Heart right ventricle (tissue), 16 donors: ENCODE data around the gene GPR157. TPM values are rescaled to one million over a fixed set of nuclear protein-coding genes. Genes with fewer than 3 reads are reported as not detected.

Experiments
- ATAC-seq, 8 donors: fragments of 200-7000 bp; cut with Tn5 transposase; one replicate each; pipeline ENCODE4 v1.9.1; 2020; ENCODE audit warnings: mild to moderate bottlenecking in 8 of 8, moderate library complexity in 8 of 8, moderate number of reproducible peaks in 1 of 8
- DNase-seq, 2 donors: peaks; one replicate each; pipeline ENCODE4 v3.0.0-alpha.2; 2020
- H3K27ac ChIP-seq, 10 donors: fragments of 200-600 bp; sonication (generic) in 2 of 10; one replicate each; pipeline versions ENCODE4 v1.5.0 to v1.8.0; 2020 to 2022; ENCODE audit warnings: mild to moderate bottlenecking in 3 of 10
- H3K27me3 ChIP-seq, 7 donors: fragments of 200-600 bp; one replicate each; pipeline ENCODE4 v1.8.0; 2021 to 2022; ENCODE audit warnings: mild to moderate bottlenecking in 2 of 7
- H3K36me3 ChIP-seq, 9 donors: fragments of 200-600 bp; sonication (generic) in 1 of 9; one replicate each; pipeline versions ENCODE4 v1.5.0 to v1.8.0; 2020 to 2022; ENCODE audit warnings: mild to moderate bottlenecking in 2 of 9
- H3K4me1 ChIP-seq, 9 donors: fragments of 200-600 bp; sonication (generic) in 1 of 9; one replicate each; pipeline versions ENCODE4 v1.5.0 to v1.8.0; 2020 to 2022; ENCODE audit warnings: mild to moderate bottlenecking in 4 of 9
- H3K4me3 ChIP-seq, 10 donors: fragments of 200-600 bp; sonication (generic) in 2 of 10; one replicate each; pipeline versions ENCODE4 v1.5.0 to v1.8.0; 2020 to 2022; ENCODE audit warnings: mild to moderate bottlenecking in 7 of 10, moderate library complexity in 2 of 10
- H3K9me3 ChIP-seq, 11 donors: fragments of 200-600 bp in 10 of 11; sonication (generic) in 2 of 11; one replicate each; pipeline versions ENCODE4 v1.5.0 to v1.8.0; 2013 to 2022; ENCODE audit warnings: mild to moderate bottlenecking in 2 of 11, control low read depth in 1 of 11, moderate library complexity in 1 of 11
- WGBS, 2 donors: extraction: QIAGEN DNeasy Blood & Tissue Kit; methylation state at CpG; one replicate each; pipeline ENCODE4 v1.1.7; 2013; ENCODE audit warnings: inconsistent platforms in 1 of 2; 5-methylcytosine and 5-hydroxymethylcytosine counted together
- intact Hi-C, 10 donors: fragments of 100-400 bp; cut with DNase I; formaldehyde crosslinking; loops; one replicate each; pipeline versions ENCODE4 v1.11.1 to v1.14.2; 2022
- polyA plus RNA-seq, 2 donors: library from polyadenylated mRNA; stranded (reverse); fragments of 200-250 nt; gene quantifications; one replicate each; pipeline ENCODE4 v1.2.3, GENCODE V29; 2013
- total RNA-seq, 10 donors: library from RNA; stranded (reverse); fragmentation: NEBNext Ultra II Directional in 3 of 10; extraction: Animal tissue kit (Norgen Biotek cat#: 25700) in 3 of 10; gene quantifications; one replicate each; pipeline versions ENCODE4 v1.2.1 to v1.2.4, GENCODE V29; 2021 to 2023
- TF ChIP-seq, protein P1 (sequence below), 9 donors: fragments of 200-600 bp; sonication (generic) in 2 of 9; IDR thresholded peaks; one replicate each; pipeline versions ENCODE4 v1.5.0 to v1.8.0; 2021 to 2022; ENCODE audit warnings: antibody characterized with exemption in 9 of 9, mild to moderate bottlenecking in 5 of 9, moderate library complexity in 1 of 9
- donor health status: Arrhythmogenic right ventricular cardiomyopathy.
- donor health status: ischemic (EF 13 %, LVEDD 7.1; RV severe dilation, severe dysfunction).
- donor health status: healthy with polysubstance abuse.
- donor health status: DM: no; HTN: yes; CAD: no.
- donor health status: DM: no; HTN: no; CAD: no.
- donor health status: ischemic (EF 25% LVEDD 6.9; RV normal size, moderate dysfunction).
- donor health status: ischemic (EF 25% LVEDD 5.7; RV mildly dilated, moderate dysfunction).
- donor health status: healthy.
- donor health status: DM: yes; HTN: yes; CAD: no.
- donor health status: Ischemic cardiomyopathy.
- donor health status: ischemic (EF 35%, LVEDD 5.7; RV mildly dilated, moderate dysfunction).
- donor health status: nonischemic (EF 11% LVEDD 7.7; RV severe dilation, severe dysfunction).
- donor health status: DM: yes; HTN: yes; CAD: no.
- donor health status: PGD.
- donor health status: ischemic (EF 29% LVEDD 5.4; RV normal size, mild dysfunction).
- donor health status: nonischemic (EF 23%, LVEDD 6.1; RV moderate dilation, normal function).

Gene GPR157
- total and polyA plus RNA-seq, 12 donors = 5.1 to 69.1 (median 36.2) TPM

DNA sequence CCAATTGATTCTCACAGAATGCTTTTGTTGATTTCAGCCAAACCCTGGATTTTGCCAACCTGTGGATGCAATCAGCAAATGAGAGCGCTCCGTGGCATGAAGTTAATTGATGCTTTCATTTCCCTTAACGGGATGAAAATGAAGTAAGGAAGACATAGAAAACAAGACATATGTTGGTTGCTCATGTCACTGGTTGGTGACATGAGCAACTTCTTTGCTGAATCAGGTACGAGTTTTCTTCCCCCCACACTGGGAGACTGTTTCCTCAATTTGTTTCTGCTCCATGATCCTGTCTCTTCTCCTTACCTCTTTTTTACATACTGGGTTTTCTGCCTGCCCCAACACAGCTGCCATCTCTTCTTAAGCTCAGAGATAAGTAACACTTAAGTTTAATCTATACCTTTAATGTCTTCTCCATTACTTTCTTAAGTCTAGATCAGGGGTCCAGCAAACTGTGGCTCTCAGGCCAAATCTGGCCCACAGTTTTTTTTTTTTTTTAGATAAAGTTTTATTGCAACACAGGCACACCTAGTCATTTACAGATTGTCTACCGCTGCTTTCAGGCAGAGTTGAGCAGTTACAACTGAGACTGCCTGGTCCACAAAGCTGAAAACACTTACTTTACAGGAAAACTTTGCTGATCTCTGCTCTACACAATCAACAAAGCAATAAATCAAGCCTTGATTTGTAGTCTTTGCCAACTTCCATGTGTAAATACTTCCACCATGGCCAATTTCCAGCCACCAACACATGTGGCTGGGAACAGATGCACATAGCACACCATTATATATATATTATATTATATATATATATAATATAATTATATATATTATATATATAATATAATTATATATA, 13.3 kb downstream of the GPR157 start:
- peaks cover 0 to 25% (median 11%) of the 10 kb centered on the region in 9 donors for H3K4me1 ChIP-seq
- H3K4me3 ChIP-seq = no peak overlapping the region
- 85 to 87% methylated on average over 5 of the region's 5 CpGs for WGBS, 2 donors
- no peaks in the 10 kb centered on the region for H3K27me3 ChIP-seq
- intact Hi-C loops = loop anchor here in 2 of 10 donors (10.0 kb wide), 3 partner anchors 339 to 379 kb away; no protein-coding TSS in a partner anchor
- ATAC-seq = no peak
- no peak overlapping the region for H3K27ac ChIP-seq
- peaks cover 0 to 14% (median 0%) of the 10 kb centered on the region in 9 donors for H3K36me3 ChIP-seq
- H3K9me3 ChIP-seq = no peaks in the 10 kb centered on the region
- DNase-seq = no peak
- TF ChIP-seq, protein P1, sequence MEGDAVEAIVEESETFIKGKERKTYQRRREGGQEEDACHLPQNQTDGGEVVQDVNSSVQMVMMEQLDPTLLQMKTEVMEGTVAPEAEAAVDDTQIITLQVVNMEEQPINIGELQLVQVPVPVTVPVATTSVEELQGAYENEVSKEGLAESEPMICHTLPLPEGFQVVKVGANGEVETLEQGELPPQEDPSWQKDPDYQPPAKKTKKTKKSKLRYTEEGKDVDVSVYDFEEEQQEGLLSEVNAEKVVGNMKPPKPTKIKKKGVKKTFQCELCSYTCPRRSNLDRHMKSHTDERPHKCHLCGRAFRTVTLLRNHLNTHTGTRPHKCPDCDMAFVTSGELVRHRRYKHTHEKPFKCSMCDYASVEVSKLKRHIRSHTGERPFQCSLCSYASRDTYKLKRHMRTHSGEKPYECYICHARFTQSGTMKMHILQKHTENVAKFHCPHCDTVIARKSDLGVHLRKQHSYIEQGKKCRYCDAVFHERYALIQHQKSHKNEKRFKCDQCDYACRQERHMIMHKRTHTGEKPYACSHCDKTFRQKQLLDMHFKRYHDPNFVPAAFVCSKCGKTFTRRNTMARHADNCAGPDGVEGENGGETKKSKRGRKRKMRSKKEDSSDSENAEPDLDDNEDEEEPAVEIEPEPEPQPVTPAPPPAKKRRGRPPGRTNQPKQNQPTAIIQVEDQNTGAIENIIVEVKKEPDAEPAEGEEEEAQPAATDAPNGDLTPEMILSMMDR (IDR thresholded peaks at IDR 0.05) = no peak

DNA sequence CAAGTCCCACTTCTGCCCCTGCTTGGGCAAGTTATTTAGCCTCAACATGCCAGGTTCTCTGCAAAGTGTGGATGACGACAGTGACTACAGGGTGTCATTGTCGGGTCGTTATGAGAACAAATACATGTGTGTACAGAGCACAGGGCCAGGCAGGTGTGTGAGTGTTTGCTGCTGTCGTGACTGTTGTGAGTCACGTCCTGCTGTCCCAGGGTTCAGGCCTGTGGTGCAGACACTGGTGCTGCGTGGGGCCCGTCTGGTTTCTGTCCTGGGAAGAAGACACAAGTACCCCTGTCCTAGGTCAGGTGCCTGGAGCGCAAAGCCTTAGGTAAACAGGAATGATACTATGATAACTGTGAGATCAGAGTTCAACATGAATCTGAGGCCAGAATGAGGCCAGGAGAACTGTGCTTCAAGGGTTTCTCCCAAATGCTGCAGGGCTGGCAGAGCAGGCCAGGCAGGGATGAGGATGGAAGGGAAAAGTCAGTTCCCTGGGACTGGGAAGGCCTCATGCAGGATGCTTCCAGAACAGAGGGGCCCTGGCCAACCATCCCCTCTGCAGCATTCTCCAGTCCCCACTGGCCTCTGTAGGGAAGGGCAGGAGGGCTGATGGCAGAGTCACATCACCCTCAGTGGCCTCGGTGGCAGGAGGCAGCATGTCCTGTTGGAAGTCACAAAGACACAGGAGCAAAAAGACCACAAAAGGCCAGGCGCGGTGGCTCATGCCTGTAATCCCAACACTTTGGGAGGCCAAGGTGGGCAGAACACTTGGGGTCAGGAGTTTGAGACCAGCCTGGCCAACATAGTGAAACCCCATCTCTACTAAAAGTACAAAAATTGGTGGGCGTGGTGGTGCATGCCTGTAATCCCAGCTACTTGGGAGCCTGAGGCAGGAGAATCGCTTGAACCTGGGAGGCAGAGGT, 15.7 kb downstream of the GPR157 start:
- WGBS, 2 donors = 90% methylated on average over 13 of the region's 13 CpGs
- Histone ChIP-seq H3K4me1 (peaks cover 0 to 16% (median 7%) of the 10 kb centered on the region in 9 donors), H3K27me3 (no peaks in the 10 kb centered on the region), H3K36me3 (peaks cover 0 to 28% (median 0%) of the 10 kb centered on the region in 9 donors), H3K4me3 (no peak overlapping the region), H3K27ac (no peak overlapping the region), H3K9me3 (no peaks in the 10 kb centered on the region)
- DNase-seq (no peak), ATAC-seq (no peak)
- intact Hi-C loops = loop anchor here in 3 of 10 donors (5.0 to 10.0 kb wide), 4 partner anchors 84 to 382 kb away; no protein-coding TSS in a partner anchor
- TF ChIP-seq, protein P1 (IDR thresholded peaks at IDR 0.05) = no peak

DNA sequence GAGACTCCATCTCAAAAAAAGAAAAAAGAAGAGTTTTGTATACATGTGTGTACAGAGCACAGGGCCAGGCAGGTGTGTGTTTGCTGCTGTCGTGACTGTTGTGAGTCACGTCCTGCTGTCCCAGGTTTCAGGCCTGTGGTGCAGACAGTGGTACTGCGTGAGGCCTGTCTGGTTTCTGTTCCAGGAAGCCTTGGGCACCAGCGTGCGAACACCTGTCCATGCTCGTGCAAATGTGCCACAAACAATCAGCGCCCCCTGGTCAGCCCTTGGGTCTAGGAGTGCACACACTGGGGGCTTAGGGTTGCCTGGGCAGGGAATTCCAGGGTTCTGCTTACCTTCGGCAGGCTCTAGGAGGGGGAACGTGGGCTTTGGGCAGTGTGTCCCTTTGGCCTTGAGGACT, 16.9 kb downstream of the GPR157 start:
- H3K36me3 ChIP-seq = peaks cover 0 to 34% (median 3%) of the 10 kb centered on the region in 9 donors
- H3K4me3 ChIP-seq = no peak overlapping the region
- ATAC-seq = no peak
- H3K27me3 ChIP-seq = no peaks in the 10 kb centered on the region
- peaks cover 0 to 25% (median 7%) of the 10 kb centered on the region in 9 donors for H3K4me1 ChIP-seq
- TF ChIP-seq, protein P1 (IDR thresholded peaks at IDR 0.05) = no peak
- DNase-seq = no peak
- no peaks in the 10 kb centered on the region for H3K9me3 ChIP-seq
- intact Hi-C loops = loop anchor here in 7 of 10 donors (2.0 to 10.0 kb wide), 5 partner anchors 85 to 383 kb away; no protein-coding TSS in a partner anchor
- 94 to 97% methylated on average over 9 of the region's 9 CpGs for WGBS, 2 donors
- H3K27ac ChIP-seq = no peak overlapping the region

DNA sequence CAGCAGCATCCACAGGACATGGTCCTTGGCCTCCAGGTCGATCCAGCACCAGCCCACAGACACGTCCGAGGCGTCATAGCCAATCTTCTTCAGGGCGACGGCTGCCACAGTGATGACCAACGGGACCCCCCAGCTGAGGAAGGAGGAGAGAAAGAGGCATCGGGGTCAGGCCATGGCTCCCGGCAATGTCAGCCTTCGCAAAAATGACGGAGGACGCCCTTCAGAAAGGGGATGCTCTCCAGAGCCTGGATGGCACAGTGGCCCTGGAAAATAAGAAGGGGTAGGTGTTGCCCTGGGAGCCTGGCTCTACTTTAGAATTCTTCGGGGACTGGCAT, 17.6 kb downstream of the GPR157 start:
- intact Hi-C loops = loop anchor here in 7 of 10 donors (2.0 to 10.0 kb wide), 5 partner anchors 85 to 383 kb away; no protein-coding TSS in a partner anchor
- H3K9me3 ChIP-seq = no peaks in the 10 kb centered on the region
- 89 to 95% methylated on average over 13 of the region's 13 CpGs for WGBS, 2 donors
- no peak for ATAC-seq
- peaks cover 0 to 39% (median 3%) of the 10 kb centered on the region in 9 donors for H3K36me3 ChIP-seq
- no peak overlapping the region for H3K27ac ChIP-seq
- TF ChIP-seq, protein P1 (IDR thresholded peaks at IDR 0.05) = no peak
- DNase-seq = no peak
- H3K27me3 ChIP-seq = no peaks in the 10 kb centered on the region
- peaks cover 0 to 29% (median 7%) of the 10 kb centered on the region in 9 donors for H3K4me1 ChIP-seq
- H3K4me3 ChIP-seq = no peak overlapping the region
